Stimulated activated CD4-positive, alpha-beta T cell treated with anti-CD3 and anti-CD28 coated beads, Interleukin-4, amount 100 ng/mL, for 48 hours (primary cell): ENCODE data around the gene IL1RL1.
"Not testable (repeated sequence)": the region's sequence is repeated elsewhere in the genome, so short reads cannot be mapped to it uniquely, and the experiment has no call there.

Source experiments
- DNase-seq, 2 donors: peaks; one replicate each; pipeline ENCODE4 v3.0.0-alpha.2; 2020; ENCODE audit warnings: low read depth in 2 of 2

The IL1RL1 gene

DNA sequence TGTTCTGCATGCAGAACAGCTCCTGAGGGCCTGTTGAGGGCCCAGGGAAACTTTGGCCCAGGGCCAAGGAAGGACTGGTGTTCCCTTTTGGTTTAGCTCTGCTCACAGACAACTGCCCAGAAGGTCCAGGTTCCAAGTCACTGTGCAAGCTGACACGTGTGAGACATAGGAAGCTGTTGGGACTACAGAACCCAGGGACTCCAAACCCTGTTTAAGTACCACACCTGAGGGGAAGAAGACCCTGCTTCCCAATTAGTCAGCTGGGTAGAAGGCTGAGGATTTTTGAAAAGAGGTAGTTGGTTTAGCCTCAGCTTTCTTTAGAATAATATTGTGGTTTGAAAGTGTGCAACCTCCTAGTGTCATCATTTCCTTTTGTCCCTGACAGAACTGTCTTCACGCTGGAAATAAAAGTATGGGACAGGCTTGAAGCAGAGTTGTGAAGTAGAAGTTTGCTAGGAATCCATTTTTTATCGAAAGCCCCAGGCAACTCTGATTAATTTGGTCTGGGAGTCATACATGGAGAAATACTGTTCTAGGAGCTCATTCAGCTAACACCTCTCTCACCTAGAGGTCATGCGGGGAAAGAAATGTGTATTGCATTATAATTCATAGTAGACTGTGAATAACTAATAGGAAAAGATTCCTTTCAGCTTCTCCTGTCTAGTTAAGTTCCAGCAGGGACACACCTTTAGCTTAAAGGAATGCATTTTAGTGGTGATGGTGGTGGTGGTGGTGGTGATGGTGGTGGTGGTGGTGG is 19.9 kb upstream of the IL1RL1 start:
- no peak for DNase-seq

DNA sequence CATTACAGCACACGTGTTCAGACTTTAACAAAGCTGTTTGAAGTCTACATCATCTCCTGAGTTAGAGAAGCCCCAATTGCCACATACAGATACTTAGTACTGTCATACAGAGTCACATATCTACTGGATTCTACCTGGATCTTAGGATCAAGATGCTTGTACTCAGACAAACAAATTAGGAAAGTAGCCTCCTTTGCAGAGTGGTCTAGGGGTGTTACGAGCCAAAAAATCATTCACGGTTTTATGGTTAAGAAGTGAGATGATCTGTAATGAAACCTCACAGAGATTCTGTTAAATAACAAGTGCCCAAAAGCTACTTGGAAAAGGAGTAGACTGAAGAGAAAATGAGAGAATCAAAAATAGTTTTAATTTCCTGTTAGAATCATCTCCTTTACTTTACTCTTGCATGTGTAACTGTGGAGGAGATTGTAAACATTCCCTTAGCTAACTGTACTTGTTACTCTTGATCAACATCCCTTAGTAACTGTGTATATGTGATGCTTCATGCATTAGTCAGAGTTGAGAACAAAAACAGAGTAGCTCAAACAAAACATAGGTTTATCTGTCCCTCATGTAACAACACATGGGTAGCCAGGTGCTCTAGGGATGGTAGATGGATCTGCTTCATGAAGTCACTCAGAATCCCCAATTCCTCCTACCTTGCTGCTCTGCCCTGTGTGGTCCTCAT is 16.4 kb upstream of the IL1RL1 start:
- DNase-seq, result no peak

GRCh38 chr2:102295566-102295965 is 15.8 kb upstream of the IL1RL1 start:
- no peak for DNase-seq

DNA sequence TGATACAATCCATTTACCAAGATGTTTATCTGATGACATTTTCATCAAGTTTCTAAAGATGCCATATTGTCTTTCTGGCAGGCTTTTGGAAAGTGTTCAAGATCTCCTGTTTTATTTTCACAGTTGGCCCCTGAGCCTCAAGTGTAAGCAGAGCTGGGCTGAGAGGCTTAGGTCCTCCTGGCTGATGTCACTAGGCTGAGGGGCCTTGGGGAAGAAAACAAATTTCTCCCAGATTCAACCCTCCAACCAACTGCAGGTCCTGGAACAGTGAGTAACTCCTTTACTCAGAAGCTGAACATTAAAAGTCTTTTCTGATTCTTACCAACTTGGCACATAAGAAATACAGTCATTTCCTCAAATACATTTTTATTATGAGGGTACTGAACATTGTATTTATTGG is 14.9 kb upstream of the IL1RL1 start:
- DNase-seq, result no peak

- no peak for DNase-seq
Observed at GRCh38 chr2:102297891-102298290, 13.5 kb upstream of the IL1RL1 start.

DNA sequence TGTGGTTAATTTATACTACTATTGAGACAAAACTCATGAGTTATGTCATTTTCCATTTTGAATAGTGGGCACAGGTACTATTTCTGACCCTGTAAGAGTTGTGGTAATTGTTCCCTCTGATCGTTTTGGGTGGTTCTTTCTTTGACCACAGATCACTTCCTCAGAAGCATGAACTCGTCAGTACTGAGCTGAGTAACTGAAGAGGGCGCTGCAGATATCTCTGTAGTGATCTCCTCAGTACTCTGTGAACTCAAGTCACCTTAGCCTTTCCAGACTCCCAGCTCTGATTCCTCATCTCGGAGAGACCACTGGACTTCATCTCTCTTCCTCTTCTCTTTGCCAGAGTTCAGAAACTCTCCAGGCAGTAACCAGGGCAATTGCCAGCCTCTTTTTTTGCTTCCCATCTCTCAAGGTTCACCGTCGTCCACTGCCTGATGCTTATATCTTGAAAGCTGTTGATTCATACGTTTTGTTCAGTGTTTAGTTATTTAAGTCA is 9.4 kb upstream of the IL1RL1 start:
- peak; percentile 27 to 38 for DNase-seq

GRCh38 chr2:102302458-102302857 is 8.9 kb upstream of the IL1RL1 start:
- no peak for DNase-seq

GRCh38 chr2:102303589-102303988 is 7.8 kb upstream of the IL1RL1 start:
- DNase-seq, result no peak

DNA sequence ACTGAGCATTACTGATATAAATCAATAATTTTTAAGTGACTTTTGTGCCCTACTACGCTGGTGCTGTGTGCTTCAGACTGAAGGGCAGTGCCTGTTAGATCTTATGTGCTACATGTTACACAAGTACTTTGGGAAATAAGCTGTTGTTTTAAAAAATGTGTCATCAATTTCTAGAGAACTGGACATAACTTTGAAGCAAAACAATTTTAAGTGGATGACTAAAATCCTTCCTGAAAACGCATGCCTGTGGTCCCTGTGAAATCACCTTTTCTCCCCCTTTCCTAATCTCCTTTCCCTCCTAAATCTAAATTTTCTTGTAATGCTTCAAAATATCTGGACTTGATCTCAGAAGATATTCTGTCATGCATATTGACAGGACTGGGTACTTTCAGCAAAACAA is 7.1 kb upstream of the IL1RL1 start:
- no peak for DNase-seq

DNA sequence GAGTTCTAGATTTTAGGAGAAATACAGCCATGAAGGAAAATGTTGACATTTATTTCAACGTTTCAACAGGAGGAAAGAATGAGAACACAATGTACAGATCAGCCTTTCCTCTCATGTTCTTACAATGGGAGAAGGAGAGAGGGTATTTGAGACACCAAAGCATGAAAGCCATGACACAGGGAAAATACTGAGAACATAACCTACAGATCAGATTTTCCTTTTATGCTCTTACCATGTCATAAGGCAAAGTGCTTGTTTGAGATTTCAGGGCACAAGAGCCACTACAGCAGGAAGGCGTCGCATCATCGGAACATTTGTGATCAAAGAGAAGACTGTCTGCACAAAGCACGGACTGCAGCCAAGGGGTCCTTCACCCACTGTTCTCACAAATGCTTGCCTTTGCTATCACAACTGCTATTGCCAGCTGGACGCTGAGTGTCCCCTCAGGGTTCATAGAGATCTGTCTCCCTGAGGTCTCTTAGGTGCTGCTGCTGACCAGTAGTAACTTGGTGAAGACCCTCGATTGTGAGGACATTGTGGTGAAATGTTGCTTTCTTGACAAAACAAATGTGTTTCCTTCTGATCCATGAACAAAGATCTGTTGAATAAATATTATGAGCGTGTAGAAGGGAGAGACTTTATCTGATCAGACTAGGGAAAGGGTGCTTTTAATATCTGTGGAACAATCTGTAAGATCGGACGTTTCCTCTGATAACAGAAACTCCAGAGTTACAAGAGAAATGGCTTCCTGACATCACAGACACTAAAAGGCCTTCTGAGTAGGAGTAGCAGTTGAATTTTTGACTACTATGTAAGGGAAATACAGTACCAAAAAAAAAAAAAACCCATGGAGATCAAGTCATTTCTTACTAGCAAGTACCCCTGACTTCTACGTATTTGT is 6.4 kb upstream of the IL1RL1 start:
- peak in 1 of 2 donors; percentile 15 for DNase-seq

GRCh38 chr2:102306125-102306524 is 5.2 kb upstream of the IL1RL1 start:
- DNase-seq, result no peak

DNA sequence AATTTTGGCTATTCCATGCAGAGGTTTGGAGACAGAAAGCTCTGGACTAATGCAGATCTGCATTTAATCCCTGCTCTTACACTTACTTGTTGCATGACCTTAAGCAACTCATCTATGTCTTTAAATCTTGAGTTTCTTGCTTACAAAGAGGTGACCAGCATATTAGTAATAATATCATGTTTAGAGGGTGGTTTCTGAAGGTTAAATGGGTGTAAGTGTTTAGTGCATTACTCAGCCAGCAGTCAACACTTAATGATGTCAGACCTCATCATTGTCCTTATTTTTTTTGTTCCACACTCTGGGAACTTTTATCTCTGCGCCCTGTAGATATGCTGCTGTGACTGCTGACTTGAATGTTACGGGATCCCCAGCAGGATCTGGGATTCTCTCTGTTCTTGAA is 1.7 kb downstream of the IL1RL1 start:
- DNase-seq, result no peak

DNA sequence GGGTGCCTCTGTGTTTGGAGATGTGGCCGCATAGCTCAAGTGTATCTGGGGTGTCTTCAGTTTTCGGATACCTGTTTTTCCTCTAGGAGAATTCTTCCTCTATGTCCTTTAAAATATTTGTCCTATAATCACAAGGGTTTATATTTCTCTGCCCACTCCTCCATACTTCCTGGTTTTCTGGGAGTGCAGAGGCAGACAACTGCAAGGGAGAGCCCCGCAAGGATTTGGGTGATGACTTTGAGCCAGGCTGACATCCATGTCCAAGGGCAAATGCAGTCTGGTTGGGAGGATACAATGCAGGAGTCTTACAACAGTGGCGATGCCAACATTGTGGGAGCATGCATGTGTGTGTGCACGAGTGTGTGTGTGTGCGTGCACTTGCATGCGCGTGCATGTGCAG is 2.1 kb downstream of the IL1RL1 start:
- DNase-seq, result no peak

- DNase-seq, result no peak
Observed at GRCh38 chr2:102313950-102314349, 2.6 kb downstream of the IL1RL1 start.

GRCh38 chr2:102315921-102316320 is 4.6 kb downstream of the IL1RL1 start:
- DNase-seq, result no peak

DNA sequence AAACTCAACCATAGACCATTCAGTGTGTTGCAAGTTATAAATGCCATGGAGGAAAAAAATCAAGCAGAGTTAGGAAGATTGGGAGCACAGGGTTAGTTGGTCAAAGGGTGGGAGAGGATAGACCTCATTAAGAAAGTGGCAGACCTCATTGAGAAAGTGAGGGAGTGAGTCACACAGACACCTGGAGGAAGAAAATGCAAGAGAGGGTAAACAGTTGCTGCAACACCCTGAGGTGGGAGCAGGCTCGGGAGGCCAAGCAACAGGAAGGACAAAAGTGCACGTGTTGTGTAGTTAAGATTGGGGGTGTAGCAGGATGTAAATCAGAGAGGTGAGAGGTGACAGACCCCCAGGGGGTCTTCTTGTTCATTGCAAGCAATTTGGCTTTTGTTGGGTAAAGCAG is 6.4 kb downstream of the IL1RL1 start:
- no peak for DNase-seq

DNA sequence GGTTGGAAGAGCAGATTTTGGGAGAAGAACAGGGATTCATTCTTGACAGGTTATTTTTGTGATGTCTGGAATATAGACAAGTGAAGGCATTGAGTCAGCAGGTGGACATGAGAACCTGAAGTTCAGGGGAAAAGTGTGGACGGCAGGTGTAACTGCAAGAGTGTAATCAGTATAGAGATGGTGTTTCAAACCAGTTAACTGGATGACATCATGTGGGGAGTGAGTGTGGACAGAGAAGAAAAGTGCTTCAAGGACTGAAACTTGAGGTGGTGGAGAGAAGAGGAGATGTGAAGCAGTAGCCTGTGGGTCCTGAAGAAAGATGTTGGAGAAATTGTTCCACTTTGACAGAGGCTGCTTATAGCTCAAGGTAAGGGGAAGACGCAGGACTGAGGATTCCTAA is 7.1 kb downstream of the IL1RL1 start:
- DNase-seq, result no peak

DNA sequence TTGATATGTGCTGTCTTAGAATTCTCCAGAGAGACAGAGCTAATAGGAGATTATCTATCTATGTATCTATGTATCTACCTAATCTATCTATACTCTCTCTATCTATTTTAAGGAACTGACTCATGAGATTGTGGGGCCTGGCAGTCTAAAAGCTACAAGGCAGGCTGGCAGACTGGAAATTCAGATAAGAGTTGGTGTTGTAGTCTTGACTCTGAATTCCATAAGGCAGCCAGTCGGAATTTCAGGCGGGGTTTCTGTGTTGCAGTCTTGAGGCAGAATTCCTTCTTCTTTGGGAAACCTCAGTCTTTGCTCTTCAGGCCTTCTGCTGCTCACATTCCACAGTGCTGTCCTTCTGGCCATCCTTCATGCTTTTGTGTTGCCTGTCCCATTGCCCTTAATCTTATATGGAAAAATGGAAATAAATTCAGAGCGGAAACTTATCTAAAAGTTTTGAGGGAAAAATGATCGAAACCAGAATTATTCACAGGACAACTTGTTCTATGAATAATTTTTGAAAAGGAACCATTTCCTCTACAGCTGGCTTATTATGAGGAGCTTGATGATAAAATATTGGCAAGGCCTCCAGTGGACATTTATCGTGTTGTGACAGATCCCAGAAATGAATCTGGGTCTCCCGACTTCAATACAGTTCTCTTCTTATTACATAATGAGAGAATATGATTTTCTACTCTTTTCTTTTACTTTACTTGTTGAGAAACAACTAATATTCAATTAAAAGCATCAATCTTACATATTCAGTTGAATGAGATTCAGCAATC is 10.8 kb downstream of the IL1RL1 start:
- DNase-seq, result no peak

DNA sequence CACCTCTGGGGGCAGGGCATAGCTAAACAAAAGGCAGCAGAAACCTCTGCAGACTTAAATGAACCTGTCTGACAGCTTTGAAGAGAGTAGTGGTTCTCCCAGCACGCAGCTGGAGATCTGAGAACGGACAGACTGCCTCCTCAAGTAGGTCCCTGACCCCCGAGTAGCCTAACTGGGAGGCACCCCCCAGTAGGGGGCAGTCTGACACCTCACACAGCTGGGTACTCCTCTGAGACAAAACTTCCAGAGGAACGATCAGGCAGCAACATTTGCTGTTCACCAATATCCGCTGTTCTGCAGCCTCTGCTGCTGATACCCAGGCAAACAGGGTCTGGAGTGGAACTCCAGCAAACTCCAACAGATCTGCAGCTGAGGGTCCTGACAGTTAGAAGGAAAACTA is 13.6 kb downstream of the IL1RL1 start:
- DNase-seq, result not testable (repeated sequence)

GRCh38 chr2:102331311-102331980 is 20.1 kb downstream of the IL1RL1 start:
- no peak for DNase-seq

DNA sequence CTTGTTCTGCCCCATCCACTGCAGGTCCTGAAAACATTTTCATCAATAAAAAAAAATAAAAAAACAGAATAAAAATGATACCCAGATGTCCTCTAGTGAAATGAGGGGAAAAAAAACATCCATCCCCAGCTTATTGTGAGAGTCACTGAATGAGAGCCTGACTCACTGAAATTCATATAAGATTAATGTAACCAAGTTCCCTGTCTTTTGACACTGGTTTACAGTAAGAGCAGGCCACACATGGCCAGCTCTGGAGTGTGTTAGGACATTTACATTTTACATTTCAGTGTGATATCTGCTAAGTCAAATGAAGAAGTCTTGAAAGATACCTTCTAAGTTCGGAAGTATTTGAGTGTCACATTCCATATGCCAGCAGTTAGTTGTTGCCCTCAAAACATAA is 23.1 kb downstream of the IL1RL1 start:
- DNase-seq, result no peak
